Stomach (tissue), 19 donors: ENCODE measurements around the gene MPST. TPM values are rescaled to one million over a fixed set of nuclear protein-coding genes. Genes with fewer than 3 reads are reported as not detected.

Source experiments
- DNase-seq, 2 donors: peaks; one replicate each; pipeline versions ENCODE4 v3.0.0 to v3.0.0-alpha.2; 2013 to 2019
- H3K27ac ChIP-seq, 5 donors: fragments of 200-600 bp in 4 of 5; sonication (generic) in 4 of 5; one replicate each; pipeline ENCODE4 v1.5.1; 2013 to 2019; ENCODE audit warnings: mild to moderate bottlenecking in 1 of 5, moderate library complexity in 1 of 5
- H3K27me3 ChIP-seq, 3 donors: fragments of 200-600 bp; sonication (generic); one replicate each; pipeline ENCODE4 v1.5.1; 2017 to 2019; ENCODE audit warnings: mixed run types in 1 of 3
- H3K36me3 ChIP-seq, 4 donors: fragments of 200-600 bp; sonication (generic); 1 replicate in 3 of 4; 2 replicates in 1 of 4; pipeline ENCODE4 v1.5.1; 2016 to 2019
- H3K4me1 ChIP-seq, 4 donors: fragments of 200-600 bp; sonication (generic); one replicate each; pipeline ENCODE4 v1.5.1; 2016 to 2019
- H3K4me3 ChIP-seq, 4 donors: fragments of 200-600 bp; sonication (generic) in 3 of 4; one replicate each; pipeline ENCODE4 v1.5.1; 2016 to 2019; ENCODE audit warnings: mild to moderate bottlenecking in 1 of 4
- H3K9me3 ChIP-seq, 4 donors: fragments of 200-600 bp; sonication (generic); one replicate each; pipeline ENCODE4 v1.5.1; 2016 to 2019
- EP300 ChIP-seq: sonication (generic); formaldehyde crosslinking; IDR thresholded peaks from one replicate; pipeline ENCODE4 v1.6.1; 2017; ENCODE audit warnings: antibody characterized with exemption
- POLR2A ChIP-seq, 4 donors: fragments of 450-650 bp; IDR thresholded peaks; one replicate each; pipeline ENCODE4 v1.6.1; 2016; ENCODE audit warnings: antibody characterized with exemption in 4 of 4, control low read depth in 2 of 4, mild to moderate bottlenecking in 1 of 4, moderate library complexity in 1 of 4
- POLR2AphosphoS5 ChIP-seq, 3 donors: sonication (generic); formaldehyde crosslinking; IDR thresholded peaks; one replicate each; pipeline ENCODE4 v1.6.1; 2016; ENCODE audit warnings: antibody characterized with exemption in 3 of 3
- WGBS, 5 donors: extraction: QIAGEN DNeasy Blood & Tissue Kit in 3 of 5; methylation state at CpG; one replicate each; pipeline versions ENCODE4 v1.1.5 to v1.1.7; 2013 to 2018; 5-methylcytosine and 5-hydroxymethylcytosine counted together
- intact Hi-C: fragments of 100-400 bp; cut with DNase I; formaldehyde crosslinking; loops from one replicate; pipeline ENCODE4 v1.15.1; 2023; ENCODE audit warnings: low total_unique reads
- long read RNA-seq, 10 donors: transcript quantifications; one replicate each; lab custom pipeline, GENCODE V29; 2026
- polyA plus RNA-seq, 3 donors: library from polyadenylated mRNA; stranded (reverse); fragments of 200-250 nt; gene quantifications; one replicate each; pipeline ENCODE4 v1.2.3, GENCODE V29; 2013
- total RNA-seq, 5 donors: library from RNA; depleted of rRNA; stranded (reverse); fragments of >200 nt; gene quantifications; one replicate each; pipeline versions ENCODE4 v1.1.0 to v1.2.3, GENCODE V29; 2014 to 2016
- TF ChIP-seq, protein P1 (sequence below), 7 experiments: fragments of 450-650 bp in 4 of 7; fragments of 200-600 bp in 3 of 7; sonication (generic) in 3 of 7; IDR thresholded peaks; one replicate each; pipeline ENCODE4 v1.5.1; 2016 to 2019; ENCODE audit warnings: antibody characterized with exemption in 7 of 7, control low read depth in 2 of 7, mild to moderate bottlenecking in 1 of 7
- donor health status: healthy with polysubstance abuse.
- donor health status: Bipolar disorder and iron deficiency.
- donor health status: healthy.

MPST gene
- total RNA-seq (1,000 to 10,000 TPM in 1 of 5 donors, 100 to 1,000 TPM in 2, 10 to 100 TPM in 2; 48.3 to 1,943 (median 152) TPM), polyA plus RNA-seq (100 to 1,000 TPM; 123 to 178 (median 172) TPM)
- long read RNA-seq, donor 1, transcript MPST-206 (3 exons, 1,331 nt) = major isoform, 5 of 17 reads
- long read RNA-seq, donor 1, partial matches to known transcripts = 8 of 17 reads
- long read RNA-seq, donor 1, other reads (novel, unspliced or antisense) = 0 of 17 reads
- long read RNA-seq, donor 2, transcript MPST-206 (3 exons, 1,331 nt) = major isoform, 15 of 44 reads
- long read RNA-seq, donor 2, transcript MPST-203 (3 exons, 1,345 nt) = minor isoform, 12 of 44 reads
- long read RNA-seq, donor 2, partial matches to known transcripts = 15 of 44 reads
- long read RNA-seq, donor 2, other reads (novel, unspliced or antisense) = 0 of 44 reads
- long read RNA-seq, donor 3, transcript MPST-206 (3 exons, 1,331 nt) = major isoform, 7 of 24 reads
- long read RNA-seq, donor 3, partial matches to known transcripts = 13 of 24 reads
- long read RNA-seq, donor 3, other reads (novel, unspliced or antisense) = 0 of 24 reads
- long read RNA-seq, donor 4, partial matches to known transcripts = 0 of 1 reads
- long read RNA-seq, donor 4, other reads (novel, unspliced or antisense) = 0 of 1 reads
- long read RNA-seq, donor 5, transcript MPST-203 (3 exons, 1,345 nt) = minor isoform, 7 of 51 reads
- long read RNA-seq, donor 5, transcript MPST-206 (3 exons, 1,331 nt) = major isoform, 16 of 51 reads
- long read RNA-seq, donor 5, partial matches to known transcripts = 16 of 51 reads
- long read RNA-seq, donor 5, other reads (novel, unspliced or antisense) = 11 of 51 reads
- long read RNA-seq, donor 6, transcript MPST-206 (3 exons, 1,331 nt) = major isoform, 26 of 151 reads
- long read RNA-seq, donor 6, transcript MPST-203 (3 exons, 1,345 nt) = major isoform, 26 of 151 reads
- long read RNA-seq, donor 6, partial matches to known transcripts = 97 of 151 reads
- long read RNA-seq, donor 6, other reads (novel, unspliced or antisense) = 0 of 151 reads
- long read RNA-seq, donor 7, transcript MPST-206 (3 exons, 1,331 nt) = major isoform, 24 of 63 reads
- long read RNA-seq, donor 7, transcript MPST-203 (3 exons, 1,345 nt) = minor isoform, 11 of 63 reads
- long read RNA-seq, donor 7, partial matches to known transcripts = 25 of 63 reads
- long read RNA-seq, donor 7, other reads (novel, unspliced or antisense) = 0 of 63 reads
- long read RNA-seq, donor 8, transcript MPST-203 (3 exons, 1,345 nt) = minor isoform, 12 of 37 reads
- long read RNA-seq, donor 8, transcript MPST-206 (3 exons, 1,331 nt) = major isoform, 13 of 37 reads
- long read RNA-seq, donor 8, partial matches to known transcripts = 11 of 37 reads
- long read RNA-seq, donor 8, other reads (novel, unspliced or antisense) = 0 of 37 reads
- long read RNA-seq, donor 9, transcript MPST-206 (3 exons, 1,331 nt) = major isoform, 6 of 17 reads
- long read RNA-seq, donor 9, partial matches to known transcripts = 7 of 17 reads
- long read RNA-seq, donor 9, other reads (novel, unspliced or antisense) = 0 of 17 reads
- long read RNA-seq, donor 10, transcript MPST-203 (3 exons, 1,345 nt) = minor isoform, 5 of 37 reads
- long read RNA-seq, donor 10, transcript MPST-206 (3 exons, 1,331 nt) = major isoform, 9 of 37 reads
- long read RNA-seq, donor 10, partial matches to known transcripts = 20 of 37 reads
- long read RNA-seq, donor 10, other reads (novel, unspliced or antisense) = 0 of 37 reads

GRCh38 chr22:37019309-37020191 is at the start of gene MPST, which contains the start of gene TST:
Gene MPST (plus strand): TSS chr22:37019742. CDS start chr22:37019837, 95 bp downstream.
Gene TST (minus strand): TSS chr22:37019447. CDS start chr22:37018732, 715 bp downstream.
- peak; percentile 81 to 94 for DNase-seq
- H3K36me3 ChIP-seq = peaks cover 0 to 16% (median 12%) of the 10 kb centered on the region in 4 donors
- no peaks in the 10 kb centered on the region for H3K9me3 ChIP-seq
- H3K27me3 ChIP-seq = no peaks in the 10 kb centered on the region
- H3K4me3 ChIP-seq = peak within 1 kb of the TSS; percentile 92 to 97 (median 96)
- 0 to 2% (median 1%) methylated on average over 14 to 106 of the region's 107 CpGs for WGBS, 5 donors
- H3K27ac ChIP-seq = peak within 1 kb of the TSS; percentile 93 to 97 (median 94)
- TF ChIP-seq, protein P1, sequence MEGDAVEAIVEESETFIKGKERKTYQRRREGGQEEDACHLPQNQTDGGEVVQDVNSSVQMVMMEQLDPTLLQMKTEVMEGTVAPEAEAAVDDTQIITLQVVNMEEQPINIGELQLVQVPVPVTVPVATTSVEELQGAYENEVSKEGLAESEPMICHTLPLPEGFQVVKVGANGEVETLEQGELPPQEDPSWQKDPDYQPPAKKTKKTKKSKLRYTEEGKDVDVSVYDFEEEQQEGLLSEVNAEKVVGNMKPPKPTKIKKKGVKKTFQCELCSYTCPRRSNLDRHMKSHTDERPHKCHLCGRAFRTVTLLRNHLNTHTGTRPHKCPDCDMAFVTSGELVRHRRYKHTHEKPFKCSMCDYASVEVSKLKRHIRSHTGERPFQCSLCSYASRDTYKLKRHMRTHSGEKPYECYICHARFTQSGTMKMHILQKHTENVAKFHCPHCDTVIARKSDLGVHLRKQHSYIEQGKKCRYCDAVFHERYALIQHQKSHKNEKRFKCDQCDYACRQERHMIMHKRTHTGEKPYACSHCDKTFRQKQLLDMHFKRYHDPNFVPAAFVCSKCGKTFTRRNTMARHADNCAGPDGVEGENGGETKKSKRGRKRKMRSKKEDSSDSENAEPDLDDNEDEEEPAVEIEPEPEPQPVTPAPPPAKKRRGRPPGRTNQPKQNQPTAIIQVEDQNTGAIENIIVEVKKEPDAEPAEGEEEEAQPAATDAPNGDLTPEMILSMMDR (IDR thresholded peaks at IDR 0.05) = peak in 2 of 7 experiments; percentile 6 to 67
- peak in 2 of 3 donors; percentile 29 to 72 for TF ChIP-seq POLR2AphosphoS5 (IDR thresholded peaks at IDR 0.05)
- TF ChIP-seq POLR2A (IDR thresholded peaks at IDR 0.05) = peak in 1 of 4 donors; percentile 20
- no peak for TF ChIP-seq EP300
- intact Hi-C loops = no loop called here
- H3K4me1 ChIP-seq = peaks cover 65 to 86% (median 84%) of the 10 kb centered on the region in 4 donors

GRCh38 chr22:36971341-36972125 is 48.0 kb upstream of the MPST start:
- H3K27me3 ChIP-seq = peaks cover 0 to 4% (median 0%) of the 10 kb centered on the region in 3 donors
- no peak for DNase-seq
- no peaks in the 10 kb centered on the region for H3K9me3 ChIP-seq
- no peaks in the 10 kb centered on the region for H3K36me3 ChIP-seq
- TF ChIP-seq EP300 = no peak
- TF ChIP-seq POLR2A (IDR thresholded peaks at IDR 0.05) = no peak
- TF ChIP-seq, protein P1 (IDR thresholded peaks at IDR 0.05) = no peak
- TF ChIP-seq POLR2AphosphoS5 (IDR thresholded peaks at IDR 0.05) = no peak
- no peak overlapping the region for H3K4me3 ChIP-seq
- 57 to 68% (median 65%) methylated on average over 19 of the region's 19 CpGs for WGBS, 5 donors
- H3K27ac ChIP-seq = no peak overlapping the region
- H3K4me1 ChIP-seq = peaks cover 0 to 7% (median 0%) of the 10 kb centered on the region in 4 donors
- intact Hi-C loops = loop anchor here (10.0 kb wide), 1 partner anchor 117 kb away; no protein-coding TSS in a partner anchor

DNA sequence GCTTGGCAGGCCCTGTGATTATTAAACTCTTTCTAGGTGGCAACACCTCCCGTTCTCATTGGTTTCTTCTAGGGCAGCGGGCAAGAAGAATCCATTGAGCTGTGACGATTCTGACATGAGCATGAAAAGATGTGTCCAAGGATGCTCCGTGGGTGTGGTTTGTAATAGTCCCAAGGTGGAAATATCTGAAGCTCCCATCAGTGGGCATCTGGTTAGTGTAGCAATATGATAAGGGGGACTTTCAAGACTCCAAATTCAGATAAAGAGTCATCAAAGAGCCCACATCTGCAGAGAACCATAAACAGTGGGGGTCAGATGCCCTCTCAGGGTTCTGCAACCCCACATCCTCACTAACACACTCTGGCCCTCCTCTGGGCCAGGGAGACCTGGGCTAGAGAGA is 42.9 kb upstream of the MPST start:
- Histone ChIP-seq H3K9me3 (no peaks in the 10 kb centered on the region), H3K27me3 (no peaks in the 10 kb centered on the region), H3K4me1 (peaks cover 5 to 12% (median 11%) of the 10 kb centered on the region in 4 donors), H3K36me3 (no peaks in the 10 kb centered on the region), H3K27ac (no peak overlapping the region), H3K4me3 (no peak overlapping the region)
- no peak for TF ChIP-seq POLR2AphosphoS5 (IDR thresholded peaks at IDR 0.05)
- no peak for TF ChIP-seq POLR2A (IDR thresholded peaks at IDR 0.05)
- TF ChIP-seq EP300 = no peak
- TF ChIP-seq, protein P1 (IDR thresholded peaks at IDR 0.05) = no peak
- intact Hi-C loops = loop anchor here (10.0 kb wide), 1 partner anchor 122 kb away; no protein-coding TSS in a partner anchor
- WGBS, 5 donors = 87 to 94% (median 89%) methylated on average over 4 of the region's 4 CpGs
- DNase-seq = no peak
